ENCODE data around the gene NMRK1.

The NMRK1 gene

DNA sequence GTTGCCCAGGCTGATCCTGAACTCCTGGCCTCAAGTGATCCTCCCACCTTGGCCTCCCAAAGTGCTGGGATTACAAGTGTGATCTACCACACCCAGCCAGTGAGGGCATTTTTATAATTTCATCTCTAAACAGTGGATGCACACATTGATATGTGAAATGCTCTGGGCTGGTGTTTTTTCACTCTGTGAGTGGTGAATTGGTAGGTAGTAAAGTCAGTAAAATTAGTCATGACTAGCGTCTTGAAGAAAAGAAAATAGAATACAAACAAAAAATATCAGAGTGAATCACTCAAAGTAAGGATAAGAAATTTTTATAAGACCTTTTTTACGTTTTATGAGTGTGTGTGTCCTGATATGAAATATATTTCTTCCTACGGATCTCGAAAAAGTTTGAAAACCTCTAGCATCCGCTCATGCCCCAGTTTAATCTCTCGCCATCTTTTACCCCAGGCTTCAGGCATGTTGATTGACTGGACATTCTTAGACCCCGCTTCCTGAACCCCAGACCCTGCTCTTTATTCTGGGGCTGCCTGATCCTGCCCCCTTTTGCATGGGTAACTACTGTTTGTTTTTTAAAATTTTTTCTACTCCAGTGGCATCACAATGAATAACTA lies 14.3 kb upstream of the NMRK1 start:
- DNase-seq (ENCODE audit: low read depth in 3 of 3, low spot score in 1 of 3): no peak

DNA sequence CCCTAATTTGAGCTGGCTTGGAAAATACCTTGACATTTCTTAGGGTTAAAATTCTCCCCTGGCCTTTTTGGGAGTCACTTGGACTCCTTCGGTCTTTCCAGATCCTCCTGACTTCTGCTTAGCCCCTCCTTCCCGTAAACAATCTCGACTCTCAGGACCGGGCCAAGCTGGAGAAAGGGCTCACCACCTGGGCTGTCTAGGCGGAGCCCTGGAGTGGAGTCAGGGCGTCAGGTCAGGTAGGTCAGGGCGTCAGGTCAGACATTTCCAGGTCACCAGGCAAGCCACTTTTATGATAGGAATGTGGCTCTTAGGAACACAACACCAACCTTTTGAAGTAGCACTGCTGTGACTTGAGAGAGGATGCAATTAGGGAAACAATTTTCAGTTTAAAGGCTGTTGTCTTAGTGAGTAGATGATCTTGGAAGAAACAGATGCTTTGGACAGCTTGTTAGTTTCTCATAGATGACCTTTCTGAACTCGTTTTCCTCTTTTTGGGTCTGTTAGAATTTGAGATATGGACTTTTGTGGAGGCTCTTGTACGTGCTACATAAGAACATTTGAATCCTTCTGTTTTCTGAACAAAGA lies 13.1 kb upstream of the NMRK1 start:
- DNase-seq (ENCODE audit: low read depth in 3 of 3, low spot score in 1 of 3): no peak

DNA sequence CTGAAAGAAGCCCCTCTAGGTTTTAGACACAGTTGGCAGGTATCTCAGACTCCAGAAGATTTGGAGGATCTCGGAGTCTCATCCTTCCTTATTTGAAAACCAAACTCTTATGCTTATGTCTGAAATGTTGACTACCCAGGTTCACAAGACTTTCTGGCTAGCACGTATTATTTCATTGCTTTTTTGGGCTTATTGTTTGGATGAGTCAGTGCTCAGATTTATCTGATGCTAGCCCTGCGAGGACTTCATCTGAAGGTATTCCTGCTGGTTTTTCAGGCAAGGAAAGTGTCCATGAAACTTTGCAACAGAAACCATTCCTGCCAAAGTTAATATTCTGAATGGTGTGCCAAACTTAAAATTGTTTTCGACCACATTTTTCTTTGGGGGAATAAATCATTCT lies 8.8 kb upstream of the NMRK1 start:
- no peak for DNase-seq (ENCODE audit: low read depth in 3 of 3, low spot score in 1 of 3)

DNA sequence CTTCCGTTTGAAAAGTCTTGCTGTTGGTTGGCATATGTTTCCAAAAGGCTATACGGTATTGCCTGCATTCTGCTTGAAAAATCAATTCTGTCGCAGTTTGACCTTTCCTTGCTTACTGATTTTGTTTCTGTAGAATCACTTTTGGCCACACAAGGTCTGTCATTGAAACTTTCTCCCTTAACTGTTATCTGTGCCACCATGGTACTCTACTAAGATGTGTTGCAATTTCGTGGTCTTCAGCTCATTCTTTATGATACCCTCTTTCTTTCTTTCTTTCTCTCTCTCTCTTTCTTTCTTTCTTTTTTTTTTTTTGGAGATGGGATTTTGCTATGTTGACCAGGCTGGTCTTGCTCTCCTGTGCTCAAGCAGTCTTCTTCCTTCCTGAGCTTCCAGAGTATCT lies 4.8 kb upstream of the NMRK1 start:
- no peak for DNase-seq (ENCODE audit: low read depth in 3 of 3, low spot score in 1 of 3)

DNA sequence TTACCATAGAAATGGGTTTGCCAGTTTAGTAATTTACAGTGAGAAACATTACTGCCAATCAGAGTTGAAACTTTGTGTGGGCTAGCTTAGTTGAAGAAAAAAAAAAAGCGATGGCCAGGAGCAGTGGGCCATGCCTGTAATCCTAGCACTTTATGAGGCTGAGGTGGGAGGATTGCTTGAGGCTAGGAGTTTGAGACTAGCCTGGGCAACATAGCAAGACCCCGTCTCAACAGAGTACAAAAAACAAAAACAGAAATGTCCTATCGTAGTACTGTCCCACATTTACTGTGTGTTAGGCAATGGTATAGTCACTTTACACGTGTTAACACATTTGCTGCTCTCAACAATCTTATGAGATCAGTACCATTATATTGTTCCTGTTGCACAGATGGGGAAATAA lies 2.6 kb upstream of the NMRK1 start:
- no peak for DNase-seq (ENCODE audit: low read depth in 3 of 3, low spot score in 1 of 3)

GRCh38 chr9:75089373-75089766 lies 1.4 kb upstream of the NMRK1 start:
- DNase-seq (ENCODE audit: low read depth in 3 of 3, low spot score in 1 of 3): no peak

GRCh38 chr9:75088646-75089372 lies 854 bp upstream of the NMRK1 start:
- DNase-seq (ENCODE audit: low read depth in 3 of 3, low spot score in 1 of 3): no peak

- DNase-seq (ENCODE audit: low read depth in 3 of 3, low spot score in 1 of 3): no peak
These were observed 599 bp downstream of the NMRK1 start for GRCh38 chr9:75087289-75087823.

DNA sequence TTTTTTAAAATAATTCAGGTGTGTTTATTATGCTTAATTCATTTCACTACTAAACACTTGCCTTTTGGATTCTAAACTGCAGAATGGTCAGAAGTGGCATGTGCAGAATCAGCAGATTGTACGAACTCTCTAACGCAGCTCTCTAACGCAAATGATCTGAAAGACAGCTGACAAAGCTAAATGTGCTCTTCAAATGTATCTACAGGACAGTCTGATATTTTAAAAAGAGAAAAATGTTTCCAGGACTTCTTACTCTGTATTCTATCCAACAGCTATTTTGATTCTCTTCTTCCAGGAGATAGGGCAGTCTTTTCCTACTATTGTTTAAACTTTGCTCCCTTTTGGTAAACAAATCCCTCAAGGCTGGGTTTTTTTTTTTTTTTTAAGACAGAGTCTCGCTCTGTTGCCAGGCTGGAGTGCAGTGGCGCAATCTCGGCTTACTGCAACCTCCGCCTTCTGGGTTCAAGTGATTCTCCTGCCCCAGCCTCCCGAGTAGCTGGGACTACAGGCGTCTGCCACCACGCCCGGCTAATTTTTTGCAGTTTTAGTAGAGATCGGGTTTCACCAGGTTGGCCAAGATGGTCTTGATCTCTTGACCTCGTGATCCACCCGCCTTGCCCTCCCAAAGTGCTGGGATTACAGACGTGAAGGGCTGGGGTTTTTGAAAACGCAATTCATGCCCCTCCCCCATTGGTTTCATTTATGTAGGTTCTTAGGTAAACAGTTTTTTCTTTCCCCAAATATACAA lies 1.2 kb downstream of the NMRK1 start:
- no peak for DNase-seq (ENCODE audit: low read depth in 3 of 3, low spot score in 1 of 3)

DNA sequence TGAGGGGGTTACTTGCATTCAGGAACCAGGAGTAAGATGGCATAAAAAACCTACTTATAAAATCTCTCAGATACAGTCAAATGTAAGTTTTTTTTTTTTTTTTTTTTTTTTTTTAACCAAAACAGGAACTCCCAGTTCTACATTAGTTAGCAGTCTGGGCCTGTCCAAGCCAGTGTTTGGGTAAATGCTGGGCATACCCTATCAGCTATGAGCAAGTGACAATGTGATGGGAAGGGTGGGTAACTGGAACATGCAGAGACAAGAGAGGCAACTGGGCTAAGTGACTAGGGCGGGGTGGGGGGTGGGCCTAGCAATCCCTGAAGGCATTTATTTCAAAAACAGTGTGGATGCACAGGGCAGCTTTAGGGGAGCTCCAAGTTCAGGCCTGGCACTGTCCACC lies 2.3 kb downstream of the NMRK1 start:
- DNase-seq (ENCODE audit: low read depth in 3 of 3, low spot score in 1 of 3): no peak

GRCh38 chr9:75084081-75084672 lies 3.8 kb downstream of the NMRK1 start:
- DNase-seq (ENCODE audit: low read depth in 3 of 3, low spot score in 1 of 3): no peak

- no peak for DNase-seq (ENCODE audit: low read depth in 3 of 3, low spot score in 1 of 3)
These were observed 4.6 kb downstream of the NMRK1 start for GRCh38 chr9:75083188-75083970.

GRCh38 chr9:75081632-75082031 lies 6.3 kb downstream of the NMRK1 start:
- DNase-seq (ENCODE audit: low read depth in 3 of 3, low spot score in 1 of 3): no peak

- no peak for DNase-seq (ENCODE audit: low read depth in 3 of 3, low spot score in 1 of 3)
These were observed 15.1 kb downstream of the NMRK1 start for GRCh38 chr9:75072895-75073294.

DNA sequence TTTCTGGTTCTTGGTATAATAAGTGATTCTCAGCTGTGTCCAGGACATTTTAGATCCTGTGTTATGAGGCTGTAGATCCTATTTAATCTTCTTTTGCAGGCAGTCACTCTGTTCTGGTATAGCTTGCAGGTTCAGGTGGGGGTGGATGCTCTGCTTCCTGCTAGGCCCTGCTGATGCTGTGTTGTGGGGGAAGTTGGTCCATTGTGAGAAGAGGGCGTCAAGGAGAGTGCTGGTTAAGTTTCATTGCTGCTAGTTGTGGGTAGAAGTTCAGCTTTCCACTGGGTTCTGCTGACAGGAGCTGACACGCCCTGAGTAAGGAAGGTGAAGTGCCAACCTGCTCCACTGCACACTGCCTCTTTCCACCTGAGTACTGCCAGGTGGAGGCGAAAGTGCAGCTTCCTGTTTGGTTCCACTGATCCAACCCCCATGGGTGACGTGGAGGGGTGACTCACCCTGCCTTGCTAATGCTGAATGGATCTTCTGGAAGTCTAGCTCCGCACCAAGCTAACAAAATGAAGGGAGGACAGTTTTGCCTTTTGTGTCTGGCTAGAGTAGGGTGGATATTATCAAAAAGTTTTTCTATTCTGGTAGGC lies 16.3 kb downstream of the NMRK1 start:
- peak in 2 of 3 donors; percentile 30 to 45 for DNase-seq (ENCODE audit: low read depth in 3 of 3, low spot score in 1 of 3)

- DNase-seq (ENCODE audit: low read depth in 3 of 3, low spot score in 1 of 3): no peak
These were observed 18.8 kb downstream of the NMRK1 start for GRCh38 chr9:75069171-75069570.

- no peak for DNase-seq (ENCODE audit: low read depth in 3 of 3, low spot score in 1 of 3)
These were observed 20.1 kb downstream of the NMRK1 start for GRCh38 chr9:75067894-75068293.

GRCh38 chr9:75065510-75065909 lies 22.4 kb downstream of the NMRK1 start:
- DNase-seq (ENCODE audit: low read depth in 3 of 3, low spot score in 1 of 3): no peak

DNA sequence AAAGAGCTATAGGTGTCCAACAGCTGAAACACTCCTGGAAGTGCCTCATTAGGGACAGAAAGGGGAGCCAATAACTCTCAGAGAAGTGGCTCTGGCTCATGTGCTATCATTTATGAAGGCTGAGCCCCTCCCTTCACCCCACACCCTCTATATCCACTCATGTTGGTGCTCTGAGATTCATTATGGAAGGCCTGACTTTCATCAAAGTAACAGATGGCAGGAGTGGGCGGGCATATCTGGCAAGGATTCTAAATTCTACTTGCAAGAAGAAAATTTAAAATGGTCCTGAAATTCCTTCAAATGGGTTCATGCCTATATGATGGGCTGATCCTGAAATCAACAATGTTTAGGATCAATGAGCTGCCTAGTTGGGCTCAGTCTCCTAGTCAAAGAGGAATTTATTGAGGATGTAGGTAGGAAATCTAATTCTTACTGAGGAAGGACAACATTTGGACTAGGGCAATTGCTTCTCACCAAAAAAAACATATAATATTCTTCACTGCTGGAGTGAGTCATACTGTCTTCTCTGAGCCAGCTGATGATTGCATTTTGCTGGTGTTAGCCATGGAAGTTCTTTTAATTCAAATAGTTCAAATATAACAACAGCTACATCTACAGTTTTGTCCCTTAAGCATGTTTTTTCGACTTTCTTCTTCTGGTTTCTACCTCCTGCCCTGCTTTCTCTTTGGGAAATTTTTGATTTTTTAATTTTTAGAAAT lies 23.5 kb downstream of the NMRK1 start:
- no peak for DNase-seq (ENCODE audit: low read depth in 3 of 3, low spot score in 1 of 3)
